Adipose tissue (tissue), 3 donors: Measurements from ENCODE around the gene TNIK. TPM values are rescaled to one million over a fixed set of nuclear protein-coding genes. Genes with fewer than 3 reads are reported as not detected.
"Not testable (repeated sequence)": the region's sequence is repeated elsewhere in the genome, so short reads cannot be mapped to it uniquely, and the experiment has no call there.

Source experiments
- H3K27ac ChIP-seq: one replicate; pipeline ENCODE4 v1.5.1; 2013; ENCODE audit warnings: low read depth, low read length
- WGBS, 3 donors: extraction: QIAGEN DNeasy Blood & Tissue Kit; methylation state at CpG; one replicate each; pipeline ENCODE4 v1.1.7; 2013; 5-methylcytosine and 5-hydroxymethylcytosine counted together
- polyA plus RNA-seq, 3 donors: library from polyadenylated mRNA; stranded (reverse); fragments of 200-250 nt; gene quantifications; one replicate each; pipeline ENCODE4 v1.2.3, GENCODE V29; 2013
- donor health status: healthy with polysubstance abuse.
- donor health status: Bipolar disorder and iron deficiency.
- donor health status: healthy.

Gene TNIK
- polyA plus RNA-seq, 3 donors: 0.91 to 6.6 (median 1.5) TPM

DNA sequence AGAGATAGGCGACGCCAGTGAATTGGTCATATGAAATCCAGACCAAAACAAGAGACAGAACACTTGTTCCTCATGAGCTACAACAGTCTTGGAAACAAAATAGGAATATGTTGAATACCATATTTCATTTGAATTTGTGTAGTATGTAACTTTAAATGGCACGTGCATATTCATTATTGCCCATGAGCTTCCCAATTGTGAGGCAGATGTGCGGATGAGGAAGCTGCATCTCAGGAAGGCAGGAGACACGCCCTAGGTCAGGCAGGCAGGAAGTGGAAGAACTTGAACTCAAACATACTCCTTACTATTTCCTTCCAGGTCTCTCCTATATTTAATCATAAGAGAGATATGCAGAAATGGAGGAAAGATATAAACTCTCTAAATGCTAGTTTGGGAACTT lies 326.9 kb downstream of the TNIK start:
- WGBS, 3 donors: 68 to 75% (median 71%) methylated on average over 5 of the region's 5 CpGs
- no peak overlapping the region for H3K27ac ChIP-seq

DNA sequence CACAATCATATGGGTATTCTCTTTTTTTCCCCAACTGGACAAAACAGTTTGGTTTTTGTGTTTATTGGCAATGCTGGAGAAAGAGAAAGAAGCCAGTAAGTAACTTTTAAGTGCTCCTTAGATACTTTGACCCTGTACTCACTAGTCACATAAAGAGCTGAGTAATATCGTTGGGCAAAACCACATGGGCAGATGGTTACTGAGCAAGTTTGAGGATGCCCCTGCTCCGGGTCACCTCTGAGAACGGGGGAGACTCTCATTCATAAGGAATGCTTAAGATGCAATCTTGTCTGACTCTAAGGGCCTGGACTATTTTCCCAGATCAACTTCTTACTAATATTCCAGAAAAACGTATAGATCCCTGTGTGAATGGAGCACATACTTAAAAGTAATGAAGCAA lies 327.3 kb downstream of the TNIK start:
- 87 to 91% (median 91%) methylated on average over 4 of the region's 4 CpGs for WGBS, 3 donors
- H3K27ac ChIP-seq: no peak overlapping the region

DNA sequence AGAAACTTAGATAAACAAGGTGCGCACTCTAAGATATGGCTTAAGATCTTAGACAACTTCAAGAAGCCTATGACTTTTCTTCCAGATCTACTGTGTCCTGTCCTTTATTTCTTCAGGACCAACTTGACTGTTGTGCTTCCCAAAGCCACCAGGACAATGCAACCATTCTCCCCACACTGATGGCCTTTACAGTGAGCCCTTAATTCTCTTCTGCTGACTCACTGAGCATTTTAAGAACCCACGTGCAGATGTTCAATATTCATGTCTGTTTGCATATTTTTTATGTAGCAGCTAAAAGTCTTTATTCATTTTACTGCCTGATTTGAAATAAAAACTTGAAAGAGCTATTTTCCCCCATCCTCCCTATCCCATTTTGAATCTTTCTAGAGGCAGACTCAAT lies 330.4 kb downstream of the TNIK start:
- WGBS, 3 donors: 76 to 83% (median 79%) methylated on average over 2 of the region's 2 CpGs
- H3K27ac ChIP-seq: no peak overlapping the region

DNA sequence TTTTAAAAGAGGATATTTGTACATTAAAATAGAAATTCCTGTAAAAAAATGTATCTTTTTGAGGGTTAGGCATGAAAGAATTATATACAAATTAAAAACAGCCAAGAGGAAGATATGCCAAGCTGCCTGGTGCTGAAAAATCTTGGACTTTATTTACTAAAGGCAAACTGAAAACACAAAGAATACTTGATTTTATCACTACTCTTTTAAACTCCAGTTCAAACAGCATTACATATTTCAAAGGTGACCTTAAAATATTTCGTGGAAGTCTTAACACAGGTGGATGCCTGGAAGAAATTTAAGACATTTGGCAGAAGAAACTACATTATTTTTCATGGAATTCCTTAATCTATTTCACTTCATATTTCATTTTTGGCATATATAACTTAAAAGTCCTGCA lies 332.6 kb downstream of the TNIK start:
- 46 to 87% (median 77%) methylated on average over 1 of the region's 1 CpG for WGBS, 3 donors
- no peak overlapping the region for H3K27ac ChIP-seq

DNA sequence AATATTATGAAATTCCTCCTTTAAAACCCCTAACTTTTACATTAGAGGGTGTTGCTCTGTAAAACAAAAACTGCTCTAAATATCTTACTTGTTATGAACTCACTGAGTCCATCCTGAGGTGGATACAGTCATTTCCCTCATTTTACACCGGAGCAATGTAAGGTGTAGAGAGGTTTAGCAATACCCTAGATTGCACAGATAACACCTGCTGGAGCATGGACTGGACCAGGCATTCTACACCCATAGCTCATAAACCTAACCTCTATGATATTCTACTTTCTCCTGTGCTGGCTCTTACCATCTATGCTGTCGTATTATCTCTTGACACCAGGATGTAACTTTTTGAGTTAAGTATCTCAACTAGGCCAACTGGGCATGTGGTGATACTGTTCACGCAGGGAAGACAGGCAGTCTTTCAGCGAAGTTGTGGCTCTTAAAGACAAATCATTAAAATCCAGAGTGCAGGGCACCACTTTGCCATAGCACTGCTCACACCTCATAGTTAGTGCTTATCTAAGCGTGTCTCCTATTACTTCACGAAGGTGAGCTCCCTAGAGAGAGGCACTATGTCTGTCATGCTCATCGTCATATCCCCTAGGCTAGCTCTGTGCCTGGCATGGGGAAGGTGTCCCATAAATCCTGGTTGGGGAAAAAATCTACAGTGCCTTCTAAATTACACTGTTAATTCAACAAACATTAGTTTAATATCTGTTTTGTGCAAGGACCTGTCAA lies 333.6 kb downstream of the TNIK start:
- 92 to 98% (median 95%) methylated on average over 7 of the region's 7 CpGs for WGBS, 3 donors
- H3K27ac ChIP-seq: no peak overlapping the region

DNA sequence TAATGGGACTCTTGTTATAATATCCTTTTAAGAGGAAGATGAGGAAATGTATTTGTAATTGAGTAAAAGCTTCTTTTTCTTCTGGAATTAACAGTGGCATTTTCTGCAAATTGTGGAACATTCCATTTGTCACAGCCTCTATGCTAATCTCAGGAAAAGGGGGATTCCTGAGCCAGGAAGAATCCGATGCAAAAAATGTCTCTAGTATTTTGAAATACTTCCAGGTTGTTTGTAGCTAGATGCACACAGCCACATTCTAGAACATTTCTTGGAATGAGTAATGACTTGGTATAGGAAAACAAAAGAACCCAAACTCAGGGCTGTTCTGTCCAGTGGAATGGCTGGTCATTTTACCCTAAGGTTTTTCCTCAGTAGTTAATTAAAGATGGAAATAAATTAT lies 335.2 kb downstream of the TNIK start:
- no peak overlapping the region for H3K27ac ChIP-seq
- WGBS, 3 donors: 42 to 61% (median 45%) methylated on average over 1 of the region's 1 CpG

DNA sequence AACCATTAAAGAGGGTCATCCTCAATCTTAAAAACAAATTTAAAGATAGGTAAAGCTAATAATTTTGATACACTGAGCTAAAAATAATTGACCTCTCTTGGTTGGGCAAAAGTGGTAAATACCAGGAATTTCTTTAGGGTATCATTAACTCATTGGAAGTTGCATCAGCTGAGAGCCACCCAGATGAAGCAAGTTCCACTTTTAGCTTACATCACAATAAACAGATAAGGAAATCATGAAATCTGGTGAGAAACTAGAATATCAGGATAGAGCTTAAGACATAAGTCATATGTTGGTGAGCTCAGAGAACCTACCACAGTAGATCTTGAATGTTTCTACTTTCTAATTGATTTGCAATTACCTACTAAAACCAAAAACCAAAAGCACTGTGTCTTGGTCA lies 336.3 kb downstream of the TNIK start:
- H3K27ac ChIP-seq: no peak overlapping the region

DNA sequence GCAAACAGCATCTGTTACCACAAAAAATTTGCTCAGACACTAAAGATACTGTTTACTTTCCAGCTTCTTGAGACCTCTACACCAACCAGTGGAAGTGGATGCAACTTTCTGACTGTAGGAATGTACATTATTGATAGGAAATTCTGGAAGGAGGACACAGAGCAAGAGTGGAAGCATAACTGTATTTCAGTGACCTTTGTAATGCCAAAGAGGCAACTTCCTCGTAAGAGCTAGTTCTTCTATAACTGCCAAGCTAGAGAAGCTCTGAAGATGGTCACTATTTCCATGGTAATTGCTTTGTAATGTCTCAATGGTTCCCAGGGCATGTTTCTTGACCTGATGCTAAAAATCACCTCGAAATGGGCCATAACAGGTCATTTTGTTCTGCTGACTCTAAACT lies 337.3 kb downstream of the TNIK start:
- 74 to 89% (median 78%) methylated on average over 2 of the region's 2 CpGs for WGBS, 3 donors

DNA sequence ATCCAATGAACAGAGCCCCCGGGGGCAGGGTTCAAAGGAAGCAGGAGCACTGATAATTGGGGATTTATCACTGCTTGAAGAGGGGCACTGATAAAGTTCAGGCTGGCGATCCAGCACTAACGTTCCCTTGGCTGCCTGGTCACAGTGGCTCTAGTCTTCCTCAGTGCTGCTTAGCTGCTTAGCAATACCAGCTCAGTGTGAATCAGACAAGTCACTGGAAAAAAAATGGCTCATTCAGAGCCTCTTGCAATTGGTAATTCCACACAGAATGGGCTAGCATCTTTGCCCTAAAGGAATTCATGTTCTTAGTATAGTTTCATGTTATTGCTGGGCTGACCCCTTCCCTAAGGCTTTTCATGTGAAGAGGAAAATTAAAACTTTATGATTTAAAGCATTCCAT lies 338.0 kb downstream of the TNIK start:
- 72 to 73% (median 73%) methylated on average over 3 of the region's 3 CpGs for WGBS, 3 donors

More for the DNA sequence above, 337.3 kb downstream of the TNIK start:
- no peak overlapping the region for H3K27ac ChIP-seq

DNA sequence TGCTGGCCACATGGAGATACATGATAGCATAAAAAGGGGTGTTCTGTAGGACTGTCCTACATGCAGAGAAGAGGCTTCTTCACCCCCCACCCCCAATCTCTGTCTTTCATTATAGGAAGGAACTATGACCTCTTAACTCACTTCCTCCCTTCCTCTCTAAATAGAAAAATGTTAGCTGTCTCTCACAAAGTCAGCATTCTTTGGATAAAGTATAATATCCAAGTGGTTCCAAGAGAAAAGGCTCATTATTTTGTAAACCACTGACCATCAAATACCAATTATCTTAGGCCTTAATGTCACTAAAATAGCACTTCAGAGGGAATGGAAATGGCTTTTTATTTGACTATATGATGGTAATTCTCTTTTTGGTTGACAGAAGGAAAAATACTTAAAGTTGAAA lies 338.4 kb downstream of the TNIK start:
- H3K27ac ChIP-seq: no peak overlapping the region

More for the DNA sequence above, 338.0 kb downstream of the TNIK start:
- no peak overlapping the region for H3K27ac ChIP-seq

DNA sequence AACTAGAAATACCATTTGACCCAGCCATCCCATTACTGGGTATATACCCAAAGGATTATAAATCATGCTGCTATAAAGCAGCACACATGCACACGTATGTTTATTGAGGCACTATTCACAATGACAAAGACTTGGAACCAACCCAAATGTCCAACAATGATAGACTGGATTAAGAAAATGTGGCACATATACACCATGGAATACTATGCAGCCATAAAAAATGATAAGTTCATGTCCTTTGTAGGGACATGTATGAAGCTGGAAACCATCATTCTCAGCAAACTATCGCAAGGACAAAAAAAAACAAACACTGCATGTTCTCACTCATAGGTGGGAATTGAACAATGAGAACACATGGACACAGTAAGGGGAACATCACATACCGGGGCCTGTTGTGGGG lies 340.8 kb downstream of the TNIK start:
- not testable (repeated sequence) for H3K27ac ChIP-seq
- WGBS, 3 donors: 94 to 100% (median 95%) methylated on average over 3 of the region's 3 CpGs

DNA sequence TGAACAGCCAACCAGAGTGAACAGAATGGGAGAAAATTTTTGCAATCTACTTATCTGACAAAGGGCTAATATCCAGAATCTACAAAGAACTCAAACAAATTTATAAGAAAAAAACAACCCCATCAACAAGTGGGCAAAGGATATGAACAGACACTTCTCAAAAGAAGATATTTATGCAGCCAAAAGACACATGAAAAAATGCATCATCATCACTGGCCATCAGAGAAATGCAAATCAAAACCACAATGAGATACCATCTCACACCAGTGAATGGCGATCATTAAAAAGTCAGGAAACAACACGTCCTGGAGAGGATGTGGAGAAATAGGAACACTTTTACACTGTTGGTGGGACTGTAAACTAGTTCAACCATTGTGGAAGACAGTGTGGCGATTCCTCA lies 341.2 kb downstream of the TNIK start:
- H3K27ac ChIP-seq: not testable (repeated sequence)
- WGBS, 3 donors: 50 to 84% (median 57%) methylated on average over 2 to 3 of the region's 3 CpGs

DNA sequence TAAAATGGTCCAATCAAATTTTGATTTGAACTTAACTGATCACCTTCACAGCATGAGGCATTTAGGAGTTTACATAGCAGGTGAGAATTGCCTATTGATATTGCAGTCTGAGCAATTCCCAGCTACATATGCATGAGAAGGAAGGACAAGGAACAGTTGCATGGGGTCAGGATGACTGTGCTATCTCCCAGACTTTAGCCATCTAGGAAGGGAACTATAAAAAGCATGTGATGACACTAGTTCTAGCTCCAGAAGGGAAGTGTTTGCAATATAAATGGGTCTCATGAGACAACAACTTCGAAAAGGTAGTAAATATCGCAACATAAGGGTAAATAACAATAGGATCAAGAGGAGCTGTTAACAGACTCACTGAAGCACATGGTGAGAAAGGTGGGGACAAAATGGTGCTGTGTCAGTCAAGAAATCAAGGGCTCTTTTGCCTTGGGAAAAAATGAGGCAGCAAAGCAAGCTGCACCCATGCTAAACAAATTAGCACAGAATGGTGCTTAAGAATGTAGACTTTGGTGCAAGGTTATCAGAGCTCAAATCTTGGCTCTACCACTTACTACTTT lies 343.3 kb downstream of the TNIK start:
- WGBS, 3 donors: 69 to 92% (median 80%) methylated on average over 2 of the region's 2 CpGs
- H3K27ac ChIP-seq: no peak overlapping the region

DNA sequence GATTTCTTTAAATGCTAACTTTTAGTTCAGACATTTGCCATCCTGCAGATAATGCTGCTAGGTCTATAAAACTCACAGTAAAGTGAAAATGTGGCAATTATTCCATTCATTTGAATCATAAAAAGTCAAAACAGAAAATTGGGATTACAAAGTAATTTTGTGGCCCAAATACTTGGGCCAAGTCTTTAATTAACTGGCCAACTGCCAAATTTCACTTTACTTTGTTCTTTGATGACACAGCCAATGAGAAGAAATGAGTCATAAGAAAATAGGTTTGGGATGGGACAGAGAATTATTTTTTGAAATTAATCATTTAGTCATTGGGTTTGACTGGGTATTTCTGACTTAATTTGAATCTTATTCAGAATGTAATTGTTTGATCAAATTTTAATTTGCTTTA lies 343.8 kb downstream of the TNIK start:
- no peak overlapping the region for H3K27ac ChIP-seq

DNA sequence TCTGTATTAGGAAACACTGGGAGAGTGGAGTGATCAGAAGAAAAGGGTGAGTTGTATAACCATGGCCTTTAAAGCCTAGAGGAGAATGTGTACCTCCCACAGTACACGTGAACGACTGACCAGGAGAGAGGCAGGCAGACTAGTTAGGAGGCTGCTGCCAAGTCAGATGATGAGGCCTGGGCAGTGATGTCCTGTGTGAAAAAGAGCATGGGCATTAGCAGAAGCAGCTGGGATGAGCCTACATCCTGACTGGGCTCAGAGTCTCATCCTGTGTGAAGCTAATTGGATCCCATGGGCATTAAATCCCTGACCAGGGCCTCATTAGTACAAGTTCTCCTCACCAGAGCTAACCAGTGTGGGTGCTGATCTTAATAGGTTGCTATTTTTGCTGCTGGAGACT lies 344.5 kb downstream of the TNIK start:
- H3K27ac ChIP-seq: no peak overlapping the region
- 64 to 92% (median 85%) methylated on average over 2 of the region's 2 CpGs for WGBS, 3 donors

DNA sequence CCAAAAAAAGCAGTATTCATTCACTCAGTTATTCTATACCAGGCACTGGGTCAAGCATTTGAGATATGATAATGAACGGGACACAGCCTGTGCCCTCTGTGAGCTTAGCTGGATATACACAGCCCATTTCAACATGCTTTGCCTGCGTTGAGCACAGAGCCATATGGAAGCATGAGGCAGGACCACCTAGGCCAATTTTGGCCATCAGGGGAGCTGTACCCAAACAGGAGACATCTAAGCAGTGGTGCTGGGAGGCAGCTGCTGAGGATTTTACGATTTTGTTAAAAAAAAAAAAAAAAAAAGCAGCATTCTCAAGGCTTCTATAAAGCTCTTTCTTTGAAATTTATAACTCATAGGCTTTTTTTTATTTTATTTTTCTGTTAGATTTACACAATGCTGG lies 346.5 kb downstream of the TNIK start:
- 74 to 81% (median 78%) methylated on average over 3 of the region's 3 CpGs for WGBS, 3 donors
- H3K27ac ChIP-seq: no peak overlapping the region

DNA sequence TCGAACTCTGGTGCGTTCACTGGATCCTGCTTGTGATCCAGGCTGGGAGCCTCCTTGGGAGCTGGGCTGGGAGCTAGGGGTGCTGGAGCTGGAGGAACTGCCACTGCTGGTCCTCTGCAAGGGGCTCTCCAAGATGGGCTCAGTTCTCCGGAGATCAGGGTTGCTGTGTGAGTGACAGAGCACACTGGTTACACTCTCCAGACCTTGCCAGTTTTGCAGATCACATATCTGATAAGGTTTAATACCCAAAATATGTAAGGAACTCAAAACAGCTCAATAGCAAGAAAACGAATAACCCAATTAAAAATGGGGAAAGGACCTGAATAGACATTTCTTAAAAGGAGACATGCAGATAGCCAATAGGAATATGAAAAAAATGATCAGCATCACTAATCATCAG lies 349.5 kb downstream of the TNIK start:
- 92 to 94% (median 93%) methylated on average over 4 of the region's 4 CpGs for WGBS, 3 donors
- no peak overlapping the region for H3K27ac ChIP-seq

DNA sequence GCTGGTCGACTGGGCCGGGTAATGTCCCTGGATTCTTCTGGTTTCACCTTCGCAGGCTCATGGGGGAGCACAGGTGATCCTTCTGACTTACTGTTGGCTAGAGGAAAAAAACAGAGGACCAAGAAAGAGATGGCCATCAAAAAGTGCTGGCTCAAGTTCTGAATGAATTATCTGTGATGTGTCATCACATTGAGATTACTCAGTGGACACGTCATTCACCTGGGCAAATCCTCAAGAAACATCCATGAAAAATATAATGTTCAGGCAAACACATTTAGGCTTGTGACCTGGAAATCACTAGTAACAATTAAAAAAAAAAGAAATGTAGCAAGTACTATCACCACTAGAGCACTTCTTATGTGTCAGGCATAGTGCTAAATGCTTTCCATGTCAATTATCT lies 352.1 kb downstream of the TNIK start:
- no peak overlapping the region for H3K27ac ChIP-seq
- WGBS, 3 donors: 63 to 70% (median 68%) methylated on average over 4 of the region's 4 CpGs

DNA sequence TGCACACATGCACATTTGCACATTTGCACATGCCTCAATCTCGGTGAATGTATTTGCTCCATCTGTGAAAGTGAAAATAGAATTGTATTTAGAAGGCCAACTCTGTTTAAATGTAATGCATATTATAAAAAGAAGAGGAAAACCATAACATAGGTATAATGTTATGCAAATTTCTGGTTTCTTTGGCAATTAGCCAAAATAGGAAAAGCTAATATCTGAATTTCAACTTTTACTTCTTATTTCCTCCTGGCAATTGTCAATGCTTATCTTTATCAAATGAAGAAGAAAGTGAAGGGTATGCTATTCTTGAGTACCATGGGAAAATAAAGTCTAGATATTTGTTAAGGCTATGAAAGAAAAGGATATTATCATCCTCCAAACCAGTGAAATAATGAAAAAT lies 357.0 kb downstream of the TNIK start:
- H3K27ac ChIP-seq: no peak overlapping the region
- whole genome bisulfite sequencing, 3 donors: 94 to 97% (median 95%) methylated on average over 1 of the region's 1 CpG

DNA sequence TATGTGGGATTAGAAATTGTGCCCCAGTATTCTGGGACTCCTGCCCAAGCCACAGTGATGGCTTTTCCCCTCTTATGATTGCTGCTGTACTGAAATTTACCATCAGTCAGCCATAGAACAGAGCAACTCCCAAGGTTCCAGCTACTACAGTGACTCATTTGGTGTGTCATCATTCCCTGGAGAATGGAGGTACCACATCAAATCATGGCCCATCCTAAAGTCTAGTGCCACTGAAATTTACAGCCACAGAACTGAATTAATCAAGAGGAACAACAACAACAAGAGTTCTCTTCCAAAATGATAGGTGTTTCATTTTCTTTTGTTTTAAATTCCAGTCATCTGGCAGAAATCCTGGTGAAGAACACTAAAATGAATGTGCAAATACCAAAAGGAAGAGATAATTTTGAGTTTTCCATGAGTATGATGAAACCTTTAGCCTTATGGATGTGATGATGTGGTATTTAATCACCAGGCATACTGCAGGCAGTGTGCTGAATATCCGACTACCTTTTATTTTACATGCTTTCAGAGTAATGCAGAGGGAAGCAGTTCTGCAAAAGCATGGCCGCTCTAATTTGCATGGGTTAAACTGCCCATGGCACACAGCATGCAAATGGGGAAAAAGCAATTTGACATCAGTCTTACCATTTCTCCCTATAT lies 358.1 kb downstream of the TNIK start:
- H3K27ac ChIP-seq: no peak overlapping the region
- 90 to 100% (median 95%) methylated on average over 2 of the region's 2 CpGs for WGBS, 3 donors
